ENCODE data around the gene NKX6-2. TPM values are rescaled to one million over a fixed set of nuclear protein-coding genes. Genes with fewer than 3 reads are reported as not detected.

The NKX6-2 gene
- total RNA-seq, 4 donors from 2014 or later, result not detected

GRCh38 chr10:132733926-132734325 is 52.0 kb downstream of the NKX6-2 start:
- H3K4me3 ChIP-seq (replicated peaks in 1 of 3), result no peak overlapping the region
- H3K27me3 ChIP-seq, result no peaks in the 10 kb centered on the region
- no peaks in the 10 kb centered on the region for H3K9me3 ChIP-seq
- H3K4me1 ChIP-seq, result peaks cover 0 to 4% of the 10 kb centered on the region in 2 donors
- intact Hi-C loops (cut with DNase I), result no loop called here
- WGBS, 2 donors, result 93% methylated on average over 8 to 13 of the region's 19 CpGs
- no peaks in the 10 kb centered on the region for H3K36me3 ChIP-seq
- no peak for DNase-seq
- no peak for TF ChIP-seq POLR2A (IDR thresholded peaks at IDR 0.05)
- no peak for TF ChIP-seq CTCF (IDR thresholded peaks at IDR 0.05)
- no peak overlapping the region for H3K27ac ChIP-seq

Other genes starting within 250 kb of the NKX6-2 start
- gene INPP5A, start 248.4 kb downstream of the NKX6-2 start, total RNA-seq, result 10 to 100 TPM; 30.4 to 75.8 (median 41.1) TPM
- 10 to 100 TPM in 1 of 4 donors, 1 to 10 TPM in 3; 3.6 to 12.7 (median 9.1) TPM for gene CFAP46, start 156.4 kb upstream of the NKX6-2 start, total RNA-seq

All from thyroid gland (tissue), 4 donors.